Globus pallidus (tissue), 1 donor: ENCODE data around the gene PRPF8.

Source experiments
- DNase-seq: peaks from one replicate; pipeline ENCODE4 v3.0.0-alpha.2; 2015; ENCODE audit warnings: low spot score

Gene PRPF8

DNA sequence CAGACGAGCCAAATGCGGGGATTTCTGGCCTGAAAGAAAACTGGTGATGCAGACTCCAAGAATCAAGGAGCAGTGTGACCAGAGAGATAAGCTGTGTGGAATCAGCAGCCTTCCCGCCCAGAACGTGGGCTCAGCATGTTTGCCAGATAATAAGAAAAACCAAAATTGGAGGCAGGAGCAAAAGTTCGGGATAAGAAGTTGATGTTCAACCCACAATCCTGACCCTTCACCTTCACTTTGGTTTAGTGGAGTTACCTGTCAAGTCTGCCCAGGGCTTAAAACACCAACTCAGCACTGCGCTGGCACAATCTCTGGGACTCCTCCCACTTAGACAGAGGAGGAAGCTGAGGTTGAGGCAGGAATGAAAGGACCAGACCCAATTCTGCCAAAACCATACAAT lies 59.1 kb downstream of the PRPF8 start:
- DNase-seq = no peak

GRCh38 chr17:1625053-1625452 lies 59.6 kb downstream of the PRPF8 start:
- DNase-seq = no peak

- DNase-seq = no peak
These were observed 60.0 kb downstream of the PRPF8 start for GRCh38 chr17:1624650-1625049.

GRCh38 chr17:1623057-1623630 lies 61.5 kb downstream of the PRPF8 start:
- no peak for DNase-seq

DNA sequence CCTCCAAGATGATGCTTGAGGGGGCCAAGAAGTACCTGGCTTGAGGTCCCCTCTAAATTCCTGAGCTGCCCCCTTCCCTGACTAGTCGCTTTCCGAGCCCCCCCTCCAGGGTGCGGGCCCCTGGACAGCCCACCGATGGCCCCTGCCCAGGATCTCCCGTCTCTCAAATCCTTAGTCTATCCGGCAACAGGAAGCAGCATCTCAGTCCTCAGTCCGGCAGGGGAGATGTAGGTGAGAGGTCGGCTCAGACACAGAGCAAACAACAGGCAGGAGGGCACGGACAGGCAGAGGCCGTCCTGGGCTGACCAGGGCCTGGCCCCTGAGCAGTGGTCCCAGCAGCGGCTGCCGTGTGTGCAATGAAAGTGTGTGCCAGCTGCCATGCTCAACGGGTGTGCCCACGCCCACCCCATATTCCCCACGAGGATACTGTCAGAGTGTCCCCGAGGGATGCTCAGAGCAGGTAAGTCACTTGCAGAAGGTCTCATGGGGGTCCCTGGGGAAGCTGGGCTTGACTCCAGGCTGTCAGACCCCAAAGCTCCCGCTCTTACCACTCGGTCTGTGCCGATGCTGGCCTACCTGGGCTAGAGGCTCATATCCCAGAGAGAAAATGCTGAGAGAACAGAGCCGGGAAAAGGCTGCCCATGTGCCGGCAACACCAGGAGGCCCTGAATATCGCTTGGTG lies 63.3 kb downstream of the PRPF8 start:
- DNase-seq = no peak

DNA sequence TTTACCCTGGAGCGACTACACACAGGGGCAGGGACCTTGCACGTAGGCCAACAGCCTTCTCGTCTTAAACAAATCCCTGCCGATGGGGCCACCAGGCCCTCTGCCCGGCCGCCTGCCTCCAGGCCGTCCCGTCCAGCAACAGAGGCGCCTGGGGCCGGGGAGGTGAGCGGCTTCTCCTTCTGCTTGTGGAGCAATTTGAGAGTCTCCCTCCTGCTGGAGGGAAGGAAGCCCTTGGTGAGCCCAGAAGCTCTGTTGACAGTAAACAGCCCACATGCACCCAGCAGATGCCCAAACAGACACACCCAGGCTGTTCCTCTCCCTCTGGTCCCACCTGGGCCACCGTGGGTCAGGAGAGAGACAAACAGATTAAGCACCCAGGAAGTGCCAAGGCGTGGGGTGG lies 64.2 kb downstream of the PRPF8 start:
- DNase-seq = no peak

DNA sequence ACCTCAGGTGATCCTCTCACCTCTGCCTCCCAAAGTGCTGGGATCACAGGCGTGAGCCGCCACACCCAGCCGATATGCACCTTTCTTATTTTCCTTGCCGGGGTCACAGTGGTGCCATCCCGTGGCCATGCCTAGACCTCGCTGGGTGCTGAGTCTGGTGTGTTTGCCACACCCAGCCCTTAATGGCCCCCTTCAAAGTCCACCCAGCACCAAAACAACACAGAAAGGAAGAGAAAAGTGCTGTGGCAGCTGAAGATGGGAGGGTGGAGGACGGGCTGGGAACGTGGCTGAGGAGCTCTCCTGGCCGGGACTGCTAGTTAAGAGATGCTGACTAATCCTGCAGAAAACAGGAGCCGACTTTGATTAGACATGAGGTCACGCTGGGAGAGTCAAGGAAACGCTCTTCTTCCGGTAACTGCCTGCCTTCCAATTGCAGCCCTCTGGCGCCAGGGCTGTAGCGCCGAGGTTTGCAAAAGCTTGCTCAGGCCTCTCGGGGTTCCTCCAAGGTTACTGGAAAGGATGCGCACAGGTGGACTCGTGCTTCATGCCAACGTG lies 67.0 kb downstream of the PRPF8 start:
- no peak for DNase-seq

GRCh38 chr17:1616101-1616500 lies 68.6 kb downstream of the PRPF8 start:
- no peak for DNase-seq

GRCh38 chr17:1612400-1612799 lies 72.3 kb downstream of the PRPF8 start:
- no peak for DNase-seq

- peak; percentile 38 for DNase-seq
These were observed 73.0 kb downstream of the PRPF8 start for GRCh38 chr17:1611715-1612114.

DNA sequence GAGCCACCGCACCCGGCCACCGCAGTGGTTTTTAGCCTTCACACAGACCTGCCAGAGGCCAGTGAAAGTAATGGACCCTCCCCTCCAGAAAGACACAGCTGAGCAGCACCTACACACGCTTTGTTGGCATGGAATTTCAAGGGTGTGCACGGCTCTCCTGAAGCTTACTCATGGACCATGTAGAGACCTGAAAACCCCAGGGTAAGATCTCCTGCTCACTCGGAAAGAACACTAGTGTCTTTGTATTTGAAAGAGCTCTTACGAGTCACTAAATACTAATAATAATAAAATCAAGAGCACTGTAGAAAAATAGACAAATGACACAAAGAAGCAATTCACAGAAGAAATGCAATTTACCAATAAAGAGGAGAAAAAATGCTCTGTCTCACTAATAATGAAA lies 76.0 kb downstream of the PRPF8 start:
- no peak for DNase-seq

DNA sequence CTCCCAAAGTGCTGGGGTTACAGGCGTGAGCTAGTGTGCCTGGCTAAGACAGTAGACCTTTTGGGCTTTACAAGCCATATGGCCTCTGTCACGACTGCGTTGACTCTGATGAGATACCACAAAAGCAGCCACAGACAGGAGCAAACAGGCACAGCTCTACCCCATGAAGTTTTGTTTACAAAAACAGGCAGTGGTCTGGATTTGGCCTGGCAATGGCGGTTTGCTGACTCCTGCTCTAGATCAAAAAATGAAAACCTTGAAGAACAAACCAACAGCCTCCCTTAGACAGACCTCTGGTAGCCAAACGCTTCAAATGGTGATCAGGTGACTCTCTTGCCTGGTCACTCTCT lies 76.7 kb downstream of the PRPF8 start:
- DNase-seq = no peak

- DNase-seq = no peak
These were observed 78.2 kb downstream of the PRPF8 start for GRCh38 chr17:1606352-1606985.

DNA sequence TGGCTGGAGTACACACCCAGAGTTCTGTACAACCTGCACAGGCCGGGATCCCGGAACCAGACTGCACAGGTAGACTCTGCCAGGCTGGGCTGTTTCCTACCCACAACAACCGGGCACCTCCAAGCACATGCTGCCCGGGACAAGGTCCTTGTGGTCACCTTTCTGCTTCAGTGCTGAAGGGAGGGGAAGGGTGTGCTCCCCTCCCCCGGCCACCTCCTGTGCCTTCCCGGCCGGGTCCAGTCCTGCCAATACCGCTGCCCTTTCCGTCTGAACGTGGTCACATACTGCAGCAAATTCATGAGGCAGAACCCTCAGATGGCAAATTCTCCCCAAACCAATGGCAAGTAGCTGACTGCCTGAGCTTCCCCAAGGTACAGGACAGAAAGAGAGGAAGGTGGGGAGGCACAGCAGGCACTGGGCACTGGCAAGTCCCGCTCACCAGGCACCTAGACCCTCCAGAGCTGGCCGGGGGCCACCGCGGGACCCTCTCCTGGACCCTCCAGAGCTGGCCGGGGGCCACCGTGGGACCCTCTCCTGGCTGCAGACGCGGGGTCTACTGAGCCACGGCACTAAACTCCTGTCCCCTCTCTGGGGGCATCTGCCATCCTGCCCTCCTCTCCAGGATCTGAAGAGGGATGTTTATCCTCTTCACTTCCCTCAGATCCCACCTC lies 78.9 kb downstream of the PRPF8 start:
- no peak for DNase-seq

- DNase-seq = no peak
These were observed 79.7 kb downstream of the PRPF8 start for GRCh38 chr17:1604831-1605528.

GRCh38 chr17:1601571-1601970 lies 83.1 kb downstream of the PRPF8 start:
- no peak for DNase-seq
